Left lobe of liver (tissue), 1 donor: ENCODE results near the gene DCLRE1C. TPM values are rescaled to one million over a fixed set of nuclear protein-coding genes. Genes with fewer than 3 reads are reported as not detected.

ENCODE experiments used
- total RNA-seq: library from RNA; stranded (reverse); gene quantifications from one replicate; pipeline ENCODE4 v1.2.1, GENCODE V29; 2021
- donor health status: DM: no; HTN: yes; CAD: no.

DCLRE1C gene
- total RNA-seq, 1 donor from 2014 or later = 1.7 TPM

Other genes starting within 250 kb of the DCLRE1C start
- 67.2 TPM for gene FAM107B, start 179.2 kb downstream of the DCLRE1C start, total RNA-seq
- 4.8 TPM for gene CDNF, start 116.1 kb downstream of the DCLRE1C start, total RNA-seq
- gene HSPA14, start 115.8 kb downstream of the DCLRE1C start, total RNA-seq = 3.2 TPM
- gene MSANTD7, start 115.8 kb downstream of the DCLRE1C start, total RNA-seq = 3.3 TPM
- gene SUV39H2, start 75.2 kb downstream of the DCLRE1C start, total RNA-seq = 3.1 TPM
- not detected for gene MEIG1, start 5.3 kb upstream of the DCLRE1C start, total RNA-seq
- gene OLAH, start 89.8 kb upstream of the DCLRE1C start, total RNA-seq = not detected
- gene ACBD7, start 134.7 kb upstream of the DCLRE1C start, total RNA-seq = not detected
- gene RPP38, start 143.3 kb upstream of the DCLRE1C start, total RNA-seq = 6.1 TPM
- 19.4 TPM for gene NMT2, start 214.6 kb upstream of the DCLRE1C start, total RNA-seq